Activated naive CD8-positive, alpha-beta T cell (primary cell): ENCODE results near the gene SMIM8.
"Not testable (repeated sequence)": the region's sequence is repeated elsewhere in the genome, so short reads cannot be mapped to it uniquely, and the experiment has no call there.

ENCODE experiments used
- H3K27ac Mint-ChIP-seq: one replicate; pipeline ENCODE4 v1.8.0; 2021; ENCODE audit warnings: mixed read lengths
- H3K27me3 Mint-ChIP-seq: one replicate; pipeline ENCODE4 v1.8.0; 2021; ENCODE audit warnings: mixed read lengths
- H3K36me3 Mint-ChIP-seq: one replicate; pipeline ENCODE4 v1.8.0; 2021; ENCODE audit warnings: mixed read lengths
- H3K4me1 Mint-ChIP-seq: one replicate; pipeline ENCODE4 v1.8.0; 2021; ENCODE audit warnings: low read depth, mixed read lengths
- H3K4me3 Mint-ChIP-seq: one replicate; pipeline ENCODE4 v1.8.0; 2021; ENCODE audit warnings: mild to moderate bottlenecking, mixed read lengths
- H3K9me3 Mint-ChIP-seq: one replicate; pipeline ENCODE4 v1.8.0; 2021; ENCODE audit warnings: low read depth, mixed read lengths

Gene SMIM8

DNA sequence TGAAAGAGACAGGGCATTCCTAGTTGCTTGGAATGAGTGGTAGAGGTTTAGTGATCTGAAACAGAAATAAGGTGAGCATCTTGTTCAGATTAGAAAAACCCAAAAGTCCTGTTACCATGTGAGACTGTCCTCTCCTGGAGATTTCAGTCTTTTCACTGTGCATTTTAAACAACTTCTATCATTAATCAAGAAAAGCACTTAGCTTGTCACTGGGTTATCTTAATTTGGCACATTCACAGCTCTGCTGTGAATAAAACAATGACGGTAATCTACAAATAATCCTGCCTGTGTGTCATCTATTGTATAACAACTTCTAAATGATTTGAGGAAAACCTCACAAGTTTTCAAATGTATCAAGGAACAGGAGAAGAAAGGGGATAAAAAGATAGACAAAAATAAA, 9.5 kb upstream of the SMIM8 start:
- peaks cover 2% of the 10 kb centered on the region for H3K36me3 Mint-ChIP-seq
- no peak overlapping the region for H3K27ac Mint-ChIP-seq
- no peaks in the 10 kb centered on the region for H3K9me3 Mint-ChIP-seq
- H3K4me1 Mint-ChIP-seq, result no peaks in the 10 kb centered on the region
- H3K27me3 Mint-ChIP-seq, result peaks cover 22% of the 10 kb centered on the region
- H3K4me3 Mint-ChIP-seq, result no peak overlapping the region

DNA sequence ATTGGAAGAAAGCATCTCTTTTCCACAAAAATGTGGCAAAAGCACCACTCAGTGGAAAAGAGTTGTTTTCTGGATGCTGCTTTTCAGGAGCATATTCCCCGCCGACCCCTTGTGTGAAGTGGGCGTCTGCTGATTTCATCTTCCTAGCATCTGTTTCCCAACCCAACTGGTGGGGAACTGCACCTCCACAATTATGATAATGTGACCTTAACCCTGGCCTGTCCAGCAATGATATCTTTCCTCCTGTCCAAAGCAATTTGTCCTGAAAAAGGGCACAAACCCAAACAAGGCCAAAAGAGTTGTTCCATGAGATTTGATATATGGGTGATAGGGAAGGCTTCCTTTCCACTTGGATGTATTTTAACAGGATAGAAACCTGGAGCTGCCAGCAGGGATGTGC, 7.3 kb upstream of the SMIM8 start:
- peaks cover 2% of the 10 kb centered on the region for H3K36me3 Mint-ChIP-seq
- H3K27ac Mint-ChIP-seq, result no peak overlapping the region
- peaks cover 20% of the 10 kb centered on the region for H3K27me3 Mint-ChIP-seq
- no peaks in the 10 kb centered on the region for H3K9me3 Mint-ChIP-seq
- no peak overlapping the region for H3K4me3 Mint-ChIP-seq
- no peaks in the 10 kb centered on the region for H3K4me1 Mint-ChIP-seq

DNA sequence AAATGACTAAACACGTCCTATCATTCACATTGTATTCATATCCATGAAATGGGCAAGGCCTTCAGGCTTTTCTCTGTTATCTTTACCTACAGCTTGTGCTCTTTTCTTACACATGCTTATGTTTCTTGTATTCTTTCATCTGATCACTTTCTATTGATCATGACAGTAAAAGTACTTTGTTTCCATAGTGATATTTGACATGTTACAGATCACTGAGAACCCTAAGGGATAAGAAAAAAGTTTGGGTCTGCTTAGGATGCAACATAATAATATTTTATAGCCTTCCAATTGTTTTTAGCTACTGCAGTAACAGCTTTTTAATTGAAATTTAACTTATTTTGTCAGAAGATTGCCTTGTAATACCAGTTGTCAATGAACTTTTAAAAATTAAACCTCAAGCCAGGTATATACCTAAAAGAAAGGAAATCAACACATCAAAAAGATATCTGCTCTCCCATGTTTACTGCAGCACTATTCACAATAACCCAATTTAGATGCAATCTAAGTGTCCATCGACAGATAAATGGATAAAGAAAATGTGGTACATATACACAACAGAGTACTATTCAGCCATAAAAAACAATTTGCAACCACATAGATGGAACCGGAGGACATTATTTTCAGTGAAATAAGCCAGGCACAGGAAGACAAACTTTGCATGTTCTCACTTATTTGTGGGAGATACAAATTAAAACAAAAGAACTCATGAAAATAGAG, 3.0 kb upstream of the SMIM8 start:
- no peaks in the 10 kb centered on the region for H3K9me3 Mint-ChIP-seq
- H3K4me1 Mint-ChIP-seq, result peaks cover 12% of the 10 kb centered on the region
- H3K4me3 Mint-ChIP-seq, result no peak overlapping the region
- no peak overlapping the region for H3K27ac Mint-ChIP-seq
- peaks cover 2% of the 10 kb centered on the region for H3K36me3 Mint-ChIP-seq
- peaks cover 10% of the 10 kb centered on the region for H3K27me3 Mint-ChIP-seq

DNA sequence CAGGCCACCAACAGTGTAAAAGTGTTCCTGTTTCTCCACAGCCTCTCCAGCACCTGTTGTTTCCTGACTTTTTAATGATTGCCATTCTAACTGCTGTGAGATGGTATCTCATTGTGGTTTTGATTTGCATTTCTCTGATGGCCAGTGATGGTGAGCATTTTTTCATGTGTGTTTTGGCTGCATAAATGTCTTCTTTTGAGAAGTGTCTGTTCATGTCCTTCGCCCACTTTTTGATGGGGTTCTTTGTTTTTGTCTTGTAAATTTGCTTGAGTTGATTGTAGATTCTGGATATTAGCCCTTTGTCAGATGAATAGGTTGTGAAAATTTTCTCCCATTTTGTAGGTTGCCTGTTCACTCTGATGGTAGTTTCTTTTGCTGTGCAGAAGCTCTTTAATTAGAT, 1.5 kb downstream of the SMIM8 start:
- H3K36me3 Mint-ChIP-seq, H3K27me3 Mint-ChIP-seq, H3K27ac Mint-ChIP-seq, H3K9me3 Mint-ChIP-seq: not testable (repeated sequence)
- Mint-ChIP-seq H3K4me1 (peaks cover 16% of the 10 kb centered on the region), H3K4me3 (peak overlapping the region; percentile 63)

DNA sequence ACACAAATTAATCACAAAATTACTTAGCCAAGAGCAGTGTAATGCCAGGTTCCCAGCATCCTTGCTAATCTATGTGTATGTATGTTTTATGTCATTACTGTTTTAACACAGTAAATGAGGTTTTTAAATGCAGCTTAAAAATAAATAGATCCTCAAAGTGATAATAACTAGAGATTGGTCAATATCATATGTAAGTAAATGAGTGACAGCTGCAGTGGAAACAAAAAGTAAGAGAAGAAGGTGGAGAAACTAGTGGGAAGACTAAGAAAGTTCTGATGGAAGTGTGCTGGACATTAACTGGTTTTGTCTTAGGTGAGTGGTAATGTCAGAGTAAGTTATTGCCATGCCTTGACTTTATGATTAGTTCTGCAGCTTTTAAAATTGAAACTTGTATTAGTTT, 8.6 kb downstream of the SMIM8 start:
- Mint-ChIP-seq H3K36me3 (peaks cover 13% of the 10 kb centered on the region), H3K27me3 (no peaks in the 10 kb centered on the region)

DNA sequence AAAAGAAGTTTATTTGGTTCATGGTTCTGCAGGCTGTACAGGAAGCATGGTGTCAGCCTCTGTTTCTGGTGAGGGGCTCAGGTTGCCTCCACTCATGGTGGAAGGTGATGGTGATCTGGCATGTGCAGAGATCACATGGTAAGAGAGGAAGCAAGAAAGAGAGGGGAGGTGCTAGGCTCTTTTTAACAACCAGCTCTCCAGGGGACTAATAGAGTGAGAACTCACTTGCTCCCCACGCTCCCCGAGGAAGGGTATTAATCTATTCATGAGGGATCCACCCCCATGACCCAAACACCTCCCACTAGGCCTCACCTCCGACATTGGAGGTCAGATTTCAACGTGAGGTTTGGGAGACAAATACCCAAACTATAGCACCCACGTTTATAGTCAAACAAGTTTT, 10.6 kb downstream of the SMIM8 start:
- peaks cover 8% of the 10 kb centered on the region for H3K9me3 Mint-ChIP-seq
- H3K4me3 Mint-ChIP-seq, result no peak overlapping the region
- H3K27ac Mint-ChIP-seq, result no peak overlapping the region
- no peaks in the 10 kb centered on the region for H3K27me3 Mint-ChIP-seq
- H3K4me1 Mint-ChIP-seq, result peaks cover 23% of the 10 kb centered on the region
- peaks cover 18% of the 10 kb centered on the region for H3K36me3 Mint-ChIP-seq

More for the DNA sequence above, 8.6 kb downstream of the SMIM8 start:
- Mint-ChIP-seq H3K27ac (no peak overlapping the region), H3K4me1 (peaks cover 21% of the 10 kb centered on the region), H3K4me3 (no peak overlapping the region), H3K9me3 (peaks cover 8% of the 10 kb centered on the region)

DNA sequence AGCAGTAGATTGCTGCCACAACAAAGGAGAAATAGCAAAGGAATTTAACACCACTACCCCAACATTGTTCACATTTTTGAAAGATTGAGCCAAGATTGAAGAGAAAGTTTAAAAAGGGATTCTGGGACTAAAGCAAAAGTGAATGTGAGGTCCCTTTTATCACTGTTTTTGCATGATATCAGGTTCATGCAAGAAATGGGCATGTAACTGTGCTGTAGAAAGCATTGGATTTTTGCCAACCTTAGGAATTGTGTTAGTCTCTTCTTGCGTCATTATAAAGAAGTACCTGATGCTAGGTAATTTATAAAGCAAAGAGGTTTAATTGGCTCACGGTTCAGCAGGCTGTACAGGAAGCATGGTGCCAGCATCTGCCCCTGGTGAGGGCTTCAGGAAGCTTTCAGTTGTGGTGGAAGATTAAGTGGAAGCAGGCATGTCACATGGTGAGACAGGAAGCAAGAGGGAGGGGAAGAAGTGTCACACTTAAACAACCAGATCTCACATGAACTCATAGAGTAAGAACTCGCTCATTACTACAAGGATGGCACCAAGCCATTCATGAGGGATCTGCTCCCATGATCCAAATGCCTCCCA, 11.3 kb downstream of the SMIM8 start:
- H3K9me3 Mint-ChIP-seq, result peaks cover 8% of the 10 kb centered on the region
- peaks cover 23% of the 10 kb centered on the region for H3K4me1 Mint-ChIP-seq
- H3K4me3 Mint-ChIP-seq, result peak overlapping the region; percentile 33
- H3K27me3 Mint-ChIP-seq, result no peaks in the 10 kb centered on the region
- peak overlapping the region; percentile 62 for H3K27ac Mint-ChIP-seq
- peaks cover 18% of the 10 kb centered on the region for H3K36me3 Mint-ChIP-seq

DNA sequence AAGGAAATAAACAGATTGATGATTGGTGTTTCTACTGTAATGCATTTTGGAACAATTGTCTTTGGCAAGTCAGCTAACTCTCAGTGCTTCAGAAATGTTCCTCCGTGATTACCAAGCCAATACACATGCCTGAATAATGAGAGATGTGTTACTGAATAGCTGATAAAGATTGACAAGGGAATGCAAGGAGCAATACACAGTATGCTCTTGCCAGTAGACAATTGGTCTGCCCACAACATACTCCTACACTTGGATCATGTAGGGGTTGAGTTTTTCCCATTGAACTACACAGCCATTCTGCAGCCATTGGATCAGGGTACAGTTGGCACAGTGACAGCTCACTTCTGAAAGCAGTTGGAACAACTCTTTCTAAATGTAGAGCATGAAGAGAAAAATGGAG, 12.3 kb downstream of the SMIM8 start:
- H3K4me3 Mint-ChIP-seq, result no peak overlapping the region
- no peak overlapping the region for H3K27ac Mint-ChIP-seq
- peaks cover 22% of the 10 kb centered on the region for H3K4me1 Mint-ChIP-seq
- peaks cover 8% of the 10 kb centered on the region for H3K9me3 Mint-ChIP-seq
- H3K36me3 Mint-ChIP-seq, result peaks cover 18% of the 10 kb centered on the region
- no peaks in the 10 kb centered on the region for H3K27me3 Mint-ChIP-seq

DNA sequence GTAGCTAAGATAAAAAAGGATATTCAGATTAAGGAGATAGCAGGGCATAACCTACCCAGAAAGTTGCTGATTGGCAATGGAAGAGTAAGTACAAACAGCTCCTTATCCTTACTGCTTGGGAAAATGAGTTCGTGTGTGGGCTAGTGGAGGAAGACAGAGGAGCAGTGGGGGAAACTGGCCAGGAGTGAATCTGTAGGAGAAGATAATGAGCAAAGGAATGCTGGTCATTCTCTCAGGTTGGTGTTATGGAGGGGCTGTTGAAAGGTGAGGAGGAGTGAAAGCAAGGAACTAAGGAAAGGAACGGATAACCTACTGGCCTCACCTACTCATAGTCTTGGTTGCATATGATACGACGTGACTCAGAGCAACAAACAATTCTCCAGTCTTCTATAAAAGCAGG, 14.0 kb downstream of the SMIM8 start:
- Mint-ChIP-seq H3K27me3 (no peaks in the 10 kb centered on the region), H3K4me1 (peaks cover 22% of the 10 kb centered on the region), H3K4me3 (no peak overlapping the region), H3K9me3 (peaks cover 8% of the 10 kb centered on the region), H3K27ac (no peak overlapping the region), H3K36me3 (peaks cover 18% of the 10 kb centered on the region)

DNA sequence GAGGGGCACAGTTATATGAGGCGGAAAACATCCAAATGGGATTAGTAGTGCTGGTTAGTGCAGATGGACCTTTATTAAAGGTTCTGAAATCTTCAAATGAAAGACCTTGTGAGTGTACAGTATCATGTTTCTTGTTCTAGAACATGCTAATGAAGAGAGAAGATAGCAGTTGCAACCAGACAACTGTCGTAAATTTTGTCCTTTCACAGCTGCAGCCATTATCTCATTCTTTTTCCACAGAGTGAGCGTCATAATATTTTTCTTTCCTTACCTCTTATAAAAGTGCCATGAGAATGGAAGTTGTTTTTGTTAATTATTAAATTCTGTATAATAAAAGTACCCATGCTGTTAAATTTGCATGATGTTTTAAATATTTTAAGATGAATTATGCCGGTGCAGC, 17.8 kb downstream of the SMIM8 start:
- Mint-ChIP-seq H3K27ac (no peak overlapping the region), H3K27me3 (no peaks in the 10 kb centered on the region), H3K4me1 (peaks cover 3% of the 10 kb centered on the region), H3K4me3 (no peak overlapping the region), H3K9me3 (no peaks in the 10 kb centered on the region), H3K36me3 (peaks cover 5% of the 10 kb centered on the region)

DNA sequence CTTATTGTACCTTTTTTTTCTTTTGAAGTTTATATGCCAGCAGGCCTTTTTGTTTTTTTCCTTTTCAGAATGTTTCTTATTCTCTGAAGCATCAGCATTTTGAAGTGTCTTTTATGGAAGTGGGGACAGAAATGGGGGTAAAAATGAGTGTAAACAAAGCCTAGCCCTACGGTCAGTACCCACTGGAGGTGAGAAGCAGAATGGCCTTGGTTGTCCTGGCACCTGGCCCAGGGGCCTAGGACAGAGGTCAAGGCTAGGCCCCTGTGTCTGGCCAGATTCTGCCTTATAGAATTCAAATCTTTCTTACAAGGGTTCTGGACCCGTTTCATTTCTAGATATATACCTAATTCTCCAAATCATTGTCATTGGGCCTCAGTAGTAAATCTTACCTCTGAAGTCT, 18.8 kb downstream of the SMIM8 start:
- Mint-ChIP-seq H3K9me3 (no peaks in the 10 kb centered on the region), H3K27me3 (no peaks in the 10 kb centered on the region), H3K27ac (no peak overlapping the region), H3K4me3 (no peak overlapping the region), H3K4me1 (peaks cover under 1% of the 10 kb centered on the region), H3K36me3 (peaks cover 3% of the 10 kb centered on the region)

DNA sequence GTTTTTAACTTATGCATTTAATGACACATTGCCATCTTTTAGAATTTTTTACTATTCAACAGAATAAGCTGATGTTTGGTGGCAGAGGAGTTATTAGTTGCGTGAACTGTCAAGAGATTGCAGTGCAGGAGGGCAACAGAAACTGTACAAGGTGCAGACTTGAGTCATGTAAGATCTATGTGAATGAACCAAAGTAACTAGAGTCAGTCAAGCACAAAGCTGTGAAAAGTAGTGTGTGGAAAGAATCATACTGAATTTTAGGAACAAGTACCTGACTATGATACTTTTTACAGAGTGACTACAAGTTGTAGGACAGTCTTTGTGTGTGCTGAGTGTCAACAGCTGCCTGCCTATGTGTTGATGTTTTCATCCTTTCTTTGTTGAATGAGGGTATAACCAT, 19.5 kb downstream of the SMIM8 start:
- H3K4me3 Mint-ChIP-seq, result no peak overlapping the region
- H3K27ac Mint-ChIP-seq, result no peak overlapping the region
- H3K27me3 Mint-ChIP-seq, result no peaks in the 10 kb centered on the region
- H3K9me3 Mint-ChIP-seq, result no peaks in the 10 kb centered on the region
- no peaks in the 10 kb centered on the region for H3K36me3 Mint-ChIP-seq
- H3K4me1 Mint-ChIP-seq, result no peaks in the 10 kb centered on the region

DNA sequence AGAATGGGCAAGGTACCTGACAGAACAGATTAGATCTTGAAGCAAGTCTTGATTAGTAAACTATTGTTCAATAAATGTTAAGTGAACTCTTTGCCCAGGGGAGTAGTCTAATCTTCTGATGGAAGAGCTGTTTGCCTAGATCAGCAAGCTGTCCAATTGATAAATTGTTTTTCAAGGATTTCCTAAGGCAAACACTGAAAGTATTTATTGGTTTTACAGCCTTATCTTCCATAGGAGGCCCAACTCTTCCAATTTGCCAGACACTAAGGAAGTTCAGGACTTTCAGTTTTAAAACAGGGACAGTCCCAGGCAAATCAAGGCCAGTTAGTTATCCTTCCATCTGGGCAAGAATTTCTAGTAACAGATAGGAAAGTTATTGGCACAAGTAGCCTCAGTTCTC, 20.4 kb downstream of the SMIM8 start:
- no peaks in the 10 kb centered on the region for H3K36me3 Mint-ChIP-seq
- no peaks in the 10 kb centered on the region for H3K27me3 Mint-ChIP-seq
- H3K4me1 Mint-ChIP-seq, result no peaks in the 10 kb centered on the region
- H3K9me3 Mint-ChIP-seq, result no peaks in the 10 kb centered on the region
- H3K27ac Mint-ChIP-seq, result no peak overlapping the region
- H3K4me3 Mint-ChIP-seq, result no peak overlapping the region

DNA sequence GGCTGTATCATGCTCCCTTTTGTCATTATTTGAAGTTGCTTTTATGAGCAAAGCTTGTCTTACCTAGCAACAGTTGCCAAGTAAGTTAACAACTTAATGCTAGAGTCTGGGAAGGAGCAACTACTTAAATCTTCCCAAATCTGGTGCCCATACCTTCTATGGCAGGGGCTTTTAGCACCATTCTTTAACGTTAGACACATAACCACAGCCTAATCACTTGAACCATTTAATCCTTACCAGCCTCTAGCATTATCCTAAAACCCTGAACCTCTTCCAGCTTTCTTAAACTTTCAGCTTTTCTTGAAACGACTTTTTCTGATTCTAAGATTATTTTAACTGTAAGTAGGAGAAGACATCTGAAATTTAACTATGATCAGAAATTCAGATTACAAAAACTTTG, 22.3 kb downstream of the SMIM8 start, which contains the start of gene C6orf163:
Gene C6orf163 (plus strand): TSS at position 83 of the 400 bp plus-strand sequence. CDS start 287 bp downstream, at position 370.
- no peaks in the 10 kb centered on the region for H3K27me3 Mint-ChIP-seq
- no peaks in the 10 kb centered on the region for H3K36me3 Mint-ChIP-seq
- H3K4me1 Mint-ChIP-seq, result no peaks in the 10 kb centered on the region
- no peaks in the 10 kb centered on the region for H3K9me3 Mint-ChIP-seq
- H3K27ac Mint-ChIP-seq, result no peak within 1 kb of the TSS
- H3K4me3 Mint-ChIP-seq, result no peak within 1 kb of the TSS

DNA sequence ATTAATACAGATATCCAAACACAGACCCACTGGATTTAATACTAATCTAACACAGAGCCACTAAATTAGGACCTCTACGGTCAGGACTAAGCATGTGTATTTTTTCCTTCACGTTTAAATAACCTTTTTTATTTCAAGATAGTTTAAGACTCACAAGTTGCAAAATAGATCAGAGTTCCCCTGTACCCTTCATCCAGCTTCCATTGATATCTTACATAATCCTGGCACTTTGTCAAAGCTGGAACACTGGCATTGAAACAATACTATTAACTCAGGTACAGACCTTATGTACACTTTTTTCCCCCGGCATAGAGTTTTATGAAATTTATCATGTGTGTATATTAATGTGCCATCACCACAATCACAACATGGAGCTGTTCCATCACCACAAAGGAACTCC, 24.3 kb downstream of the SMIM8 start:
- Mint-ChIP-seq H3K9me3 (no peaks in the 10 kb centered on the region), H3K27me3 (no peaks in the 10 kb centered on the region), H3K27ac (no peak overlapping the region), H3K4me1 (no peaks in the 10 kb centered on the region), H3K36me3 (no peaks in the 10 kb centered on the region), H3K4me3 (no peak overlapping the region)

DNA sequence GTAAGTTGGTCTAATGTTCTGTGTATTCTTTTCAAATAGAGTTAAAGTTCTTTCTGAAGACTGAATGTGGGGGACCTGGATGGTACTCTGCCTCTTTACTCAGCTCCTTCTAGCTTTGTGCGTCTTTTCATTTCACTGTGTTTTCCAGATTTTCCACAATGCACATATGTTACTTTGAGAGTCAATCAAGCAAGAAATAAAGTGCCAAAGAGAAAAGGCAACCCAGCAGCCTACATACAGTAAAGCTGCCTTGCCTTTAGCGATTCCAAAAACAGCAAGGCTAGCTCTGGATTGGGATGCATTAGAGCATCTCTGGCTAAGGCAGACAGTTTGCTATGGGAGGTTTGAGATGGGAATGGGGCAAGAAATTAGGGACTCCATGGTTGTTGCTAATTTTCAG, 27.5 kb downstream of the SMIM8 start:
- H3K36me3 Mint-ChIP-seq, result no peaks in the 10 kb centered on the region
- H3K27me3 Mint-ChIP-seq, result no peaks in the 10 kb centered on the region
- H3K9me3 Mint-ChIP-seq, result no peaks in the 10 kb centered on the region
- no peak overlapping the region for H3K27ac Mint-ChIP-seq
- no peak overlapping the region for H3K4me3 Mint-ChIP-seq
- H3K4me1 Mint-ChIP-seq, result no peaks in the 10 kb centered on the region
